Trophoblast cell (in vitro differentiated cells and primary cell): ENCODE data around the gene BMERB1.
"Not testable (repeated sequence)": the region's sequence is repeated elsewhere in the genome, so short reads cannot be mapped to it uniquely, and the experiment has no call there.

Experiments used
- DNase-seq, 2 donors: peaks; one replicate each; pipeline ENCODE4 v3.0.0-alpha.2; 2016
- H2AFZ ChIP-seq: 2 replicates; pipeline ENCODE4 v1.6.1; 2013; ENCODE audit warnings: low read length, moderate library complexity, mild to moderate bottlenecking; ENCODE audit not compliant: insufficient read depth, poor library complexity
- H2AK5ac ChIP-seq: 2 replicates; pipeline ENCODE4 v1.6.1; 2013; ENCODE audit warnings: mild to moderate bottlenecking, low read length
- H2BK120ac ChIP-seq: 2 replicates; pipeline ENCODE4 v1.6.1; 2013; ENCODE audit warnings: low read length, mild to moderate bottlenecking, moderate library complexity; ENCODE audit not compliant: insufficient read depth, poor library complexity
- H2BK12ac ChIP-seq: 2 replicates; pipeline ENCODE4 v1.6.1; 2013; ENCODE audit warnings: mild to moderate bottlenecking, low read length, moderate library complexity
- H2BK5ac ChIP-seq: 2 replicates; pipeline ENCODE4 v1.6.1; 2013; ENCODE audit warnings: low read length, low read depth, moderate library complexity, mild to moderate bottlenecking; ENCODE audit not compliant: poor library complexity
- H3K14ac ChIP-seq: 2 replicates; pipeline ENCODE4 v1.6.1; 2013; ENCODE audit warnings: mild to moderate bottlenecking, low read length
- H3K18ac ChIP-seq: 2 replicates; pipeline ENCODE4 v1.6.1; 2013; ENCODE audit warnings: mild to moderate bottlenecking, low read length
- H3K23ac ChIP-seq: 2 replicates; pipeline ENCODE4 v1.6.1; 2013; ENCODE audit warnings: low read length
- H3K27ac ChIP-seq: 2 replicates; pipeline ENCODE4 v1.5.1; 2013; ENCODE audit warnings: low read depth, mild to moderate bottlenecking, inconsistent platforms, low read length, moderate library complexity
- H3K27me3 ChIP-seq: 2 replicates; pipeline ENCODE4 v1.6.1; 2013; ENCODE audit warnings: inconsistent platforms, mild to moderate bottlenecking, low read length, moderate library complexity; ENCODE audit not compliant: insufficient read depth
- H3K36me3 ChIP-seq, 2 experiments: 1 replicate in 1 of 2; 2 replicates in 1 of 2; pipeline ENCODE4 v1.6.1; 2013; ENCODE audit warnings: low read length in 2 of 2, mild to moderate bottlenecking in 2 of 2, moderate library complexity in 1 of 2; ENCODE audit not compliant: insufficient read depth in 2 of 2, control insufficient read depth in 1 of 2
- H3K4ac ChIP-seq: 2 replicates; pipeline ENCODE4 v1.6.1; 2013; ENCODE audit warnings: low read depth, mild to moderate bottlenecking, low read length, moderate library complexity
- H3K4me1 ChIP-seq, 2 experiments: 1 replicate in 1 of 2; 2 replicates in 1 of 2; pipeline ENCODE4 v1.6.1; 2013; ENCODE audit warnings: low read length in 2 of 2, mild to moderate bottlenecking in 2 of 2, moderate library complexity in 1 of 2; ENCODE audit not compliant: insufficient read depth in 2 of 2, control insufficient read depth in 1 of 2
- H3K4me2 ChIP-seq: 2 replicates; pipeline ENCODE4 v1.6.1; 2013; ENCODE audit warnings: inconsistent platforms, mild to moderate bottlenecking, low read length, moderate library complexity
- H3K4me3 ChIP-seq: 2 replicates; pipeline ENCODE4 v1.5.1; 2013; ENCODE audit warnings: mild to moderate bottlenecking, low read depth, low read length, inconsistent platforms
- H3K79me1 ChIP-seq: one replicate; pipeline ENCODE4 v1.6.1; 2013; ENCODE audit warnings: low read length
- H3K79me2 ChIP-seq: 2 replicates; pipeline ENCODE4 v1.6.1; 2013; ENCODE audit warnings: low read length, mild to moderate bottlenecking; ENCODE audit not compliant: control insufficient read depth, insufficient read depth, poor library complexity
- H3K9ac ChIP-seq: 2 replicates; pipeline ENCODE4 v1.6.1; 2013; ENCODE audit warnings: mild to moderate bottlenecking, low read length
- H3K9me3 ChIP-seq: 2 replicates; pipeline ENCODE4 v1.6.1; 2013; ENCODE audit warnings: low read depth, mild to moderate bottlenecking, control low read depth, inconsistent platforms, low read length; ENCODE audit not compliant: insufficient read depth
- H4K12ac ChIP-seq: 2 replicates; pipeline ENCODE4 v1.6.1; 2013; ENCODE audit warnings: low read depth, mild to moderate bottlenecking, low read length, moderate library complexity
- H4K8ac ChIP-seq: 2 replicates; pipeline ENCODE4 v1.6.1; 2013; ENCODE audit warnings: low read depth, mild to moderate bottlenecking, low read length, moderate library complexity
- H4K91ac ChIP-seq: one replicate; pipeline ENCODE4 v1.6.1; 2013; ENCODE audit warnings: low read depth, mild to moderate bottlenecking, low read length, moderate library complexity
- WGBS: extraction: QIAGEN DNeasy Blood & Tissue Kit; methylation state at CpG from one replicate; pipeline ENCODE4 v1.1.7; 2013; ENCODE audit warnings: missing lambda C conversion rate; ENCODE audit not compliant: insufficient read length, insufficient coverage; ENCODE audit errors: extremely low coverage; 5-methylcytosine and 5-hydroxymethylcytosine counted together

Gene BMERB1

DNA sequence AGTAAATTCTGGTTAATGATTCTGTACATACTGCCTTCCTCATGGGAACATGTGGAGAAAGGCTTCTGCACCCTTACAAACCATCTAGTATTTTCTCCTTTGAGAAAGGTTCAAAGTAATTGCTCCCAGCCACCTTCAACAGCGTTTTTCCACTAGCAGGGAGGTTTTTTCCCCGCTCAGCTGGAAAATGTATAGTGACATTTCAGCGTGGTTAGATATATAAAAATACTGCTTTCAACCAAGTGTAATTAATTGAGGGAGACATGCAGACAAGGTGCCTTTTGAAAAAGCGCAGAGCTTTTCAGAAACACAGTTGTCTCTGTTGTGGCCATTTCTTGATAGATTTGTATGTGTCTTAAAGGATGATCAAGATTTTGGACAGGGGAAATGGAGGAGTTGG, 5.1 kb downstream of the BMERB1 start:
- no peak overlapping the region for H3K27ac ChIP-seq
- WGBS, result no CpG with 5 or more reads among the region's 4 CpGs
- DNase-seq, result no peak

DNA sequence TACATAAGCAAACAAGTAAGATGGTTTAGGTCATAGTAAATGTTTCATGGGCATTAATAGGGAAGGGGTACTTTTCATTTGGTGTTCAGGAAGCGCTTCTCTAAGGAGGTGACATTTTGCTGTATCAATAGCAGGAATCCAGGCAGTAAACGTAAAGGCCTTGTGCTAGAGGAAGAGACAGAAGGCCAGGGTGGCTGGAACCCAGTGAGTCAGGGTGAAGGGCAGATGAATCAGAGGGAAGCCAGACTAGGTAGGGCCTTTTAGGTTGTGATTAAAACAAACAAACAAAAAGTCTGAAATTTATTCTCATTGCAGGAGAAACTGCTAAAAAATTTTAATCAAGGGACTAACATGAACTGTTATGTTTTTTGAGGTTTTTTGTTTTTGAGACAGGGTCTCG, 6.5 kb downstream of the BMERB1 start:
- H4K91ac ChIP-seq, result no peak overlapping the region
- WGBS, result no CpG with 5 or more reads among the region's 3 CpGs
- no peak overlapping the region for H3K18ac ChIP-seq
- no peak for DNase-seq
- no peaks in the 10 kb centered on the region for H3K79me2 ChIP-seq
- H2BK120ac ChIP-seq, result no peak overlapping the region
- H3K27me3 ChIP-seq, result peaks cover under 1% of the 10 kb centered on the region
- H4K8ac ChIP-seq, result no peak overlapping the region
- H3K9me3 ChIP-seq, result no peaks in the 10 kb centered on the region
- no peak overlapping the region for H4K12ac ChIP-seq
- no peak overlapping the region for H3K4me3 ChIP-seq
- H3K14ac ChIP-seq, result no peak overlapping the region
- no peak overlapping the region for H2AFZ ChIP-seq
- H2BK12ac ChIP-seq, result no peak overlapping the region
- H3K36me3 ChIP-seq, result no peaks in the 10 kb centered on the region
- no peak overlapping the region for H2AK5ac ChIP-seq
- H3K4me2 ChIP-seq, result no peak overlapping the region
- H3K79me1 ChIP-seq, result no peaks in the 10 kb centered on the region
- no peak overlapping the region for H3K4ac ChIP-seq
- no peak overlapping the region for H3K23ac ChIP-seq
- no peak overlapping the region for H3K27ac ChIP-seq
- H3K4me1 ChIP-seq, result no peaks in the 10 kb centered on the region
- H2BK5ac ChIP-seq, result no peak overlapping the region
- H3K9ac ChIP-seq, result no peak overlapping the region

More for the DNA sequence above, 5.1 kb downstream of the BMERB1 start:
- Histone ChIP-seq H3K14ac (no peak overlapping the region), H2BK5ac (no peak overlapping the region), H3K79me1 (no peaks in the 10 kb centered on the region), H2AK5ac (no peak overlapping the region), H3K79me2 (no peaks in the 10 kb centered on the region), H3K9me3 (no peaks in the 10 kb centered on the region), H4K91ac (no peak overlapping the region), H3K23ac (no peak overlapping the region), H3K4me1 (no peaks in the 10 kb centered on the region), H2AFZ (no peak overlapping the region), H4K12ac (no peak overlapping the region), H3K27me3 (peaks cover 13% of the 10 kb centered on the region), H4K8ac (no peak overlapping the region), H3K36me3 (no peaks in the 10 kb centered on the region), H2BK120ac (no peak overlapping the region), H3K9ac (no peak overlapping the region), H3K18ac (no peak overlapping the region), H2BK12ac (no peak overlapping the region), H3K4ac (no peak overlapping the region), H3K4me2 (no peak overlapping the region), H3K4me3 (no peak overlapping the region)

DNA sequence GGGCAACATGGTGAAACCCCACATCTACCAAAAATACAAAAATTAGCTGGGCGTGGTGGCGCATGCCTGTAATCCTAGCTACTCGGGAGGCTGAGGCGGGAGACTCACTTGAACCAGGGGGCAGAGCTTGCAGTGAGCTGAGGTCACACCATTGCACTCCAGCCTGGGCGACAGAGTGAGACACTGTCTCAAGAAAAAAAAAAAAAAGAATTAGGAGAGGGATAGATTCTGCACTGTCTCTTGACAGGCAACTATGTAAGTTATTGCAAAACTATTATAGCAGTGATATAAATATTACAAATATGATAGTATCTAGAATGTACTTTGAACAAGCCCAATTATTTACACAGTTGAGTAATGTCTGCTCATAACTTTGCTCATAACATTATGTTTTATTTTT, 7.8 kb downstream of the BMERB1 start:
- not testable (repeated sequence) for H3K9ac ChIP-seq, H2BK120ac ChIP-seq, H4K91ac ChIP-seq, H2AFZ ChIP-seq, DNase-seq, H3K27me3 ChIP-seq, H4K12ac ChIP-seq, H3K18ac ChIP-seq, H3K27ac ChIP-seq, H3K36me3 ChIP-seq, H3K79me2 ChIP-seq, H2BK12ac ChIP-seq, H3K4me3 ChIP-seq, H3K4me1 ChIP-seq, H3K23ac ChIP-seq, H2BK5ac ChIP-seq, H2AK5ac ChIP-seq, H3K79me1 ChIP-seq, H3K4ac ChIP-seq, H3K4me2 ChIP-seq, H3K9me3 ChIP-seq, H3K14ac ChIP-seq, H4K8ac ChIP-seq
- WGBS, result no CpG with 5 or more reads among the region's 5 CpGs

DNA sequence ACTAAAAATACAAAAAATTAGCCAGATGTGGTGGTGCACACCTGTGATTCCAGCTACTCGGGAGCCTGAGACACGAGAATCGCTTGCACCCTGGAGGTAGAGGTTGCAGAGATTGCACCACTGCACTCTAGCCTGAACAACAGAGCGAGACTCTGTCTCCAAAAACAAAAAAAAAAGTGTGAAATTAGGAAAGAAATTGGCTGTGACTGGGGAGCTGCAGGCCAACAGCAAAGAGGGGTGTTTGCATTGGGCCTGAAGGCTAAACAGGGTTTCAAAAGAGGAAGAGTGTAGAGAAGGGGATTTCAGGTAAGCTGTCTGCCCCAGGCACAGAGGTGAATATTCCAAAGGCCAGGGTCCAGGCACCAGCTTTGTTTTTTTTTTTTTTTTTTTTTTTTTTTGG, 9.4 kb downstream of the BMERB1 start:
- no peak overlapping the region for H2BK12ac ChIP-seq
- H3K18ac ChIP-seq, result no peak overlapping the region
- H3K4me1 ChIP-seq, result no peaks in the 10 kb centered on the region
- no peak overlapping the region for H4K12ac ChIP-seq
- H3K9ac ChIP-seq, result no peak overlapping the region
- H3K14ac ChIP-seq, result no peak overlapping the region
- no peak overlapping the region for H3K4me2 ChIP-seq
- H3K79me2 ChIP-seq, result no peaks in the 10 kb centered on the region
- H3K4ac ChIP-seq, result no peak overlapping the region
- H2AK5ac ChIP-seq, result no peak overlapping the region
- DNase-seq, result no peak
- H2AFZ ChIP-seq, result no peak overlapping the region
- no peak overlapping the region for H4K91ac ChIP-seq
- no peaks in the 10 kb centered on the region for H3K79me1 ChIP-seq
- no peak overlapping the region for H2BK120ac ChIP-seq
- H3K27ac ChIP-seq, result no peak overlapping the region
- no peak overlapping the region for H4K8ac ChIP-seq
- no peak overlapping the region for H3K23ac ChIP-seq
- H2BK5ac ChIP-seq, result no peak overlapping the region
- no peaks in the 10 kb centered on the region for H3K27me3 ChIP-seq
- no CpG with 5 or more reads among the region's 4 CpGs for WGBS
- H3K9me3 ChIP-seq, result no peaks in the 10 kb centered on the region
- H3K4me3 ChIP-seq, result no peak overlapping the region
- H3K36me3 ChIP-seq, result no peaks in the 10 kb centered on the region
